ENCODE measurements around the gene LVRN. TPM values are rescaled to one million over a fixed set of nuclear protein-coding genes. Genes with fewer than 3 reads are reported as not detected.

LVRN gene
- total RNA-seq, 1 donor from 2014 or later: 0.65 TPM

DNA sequence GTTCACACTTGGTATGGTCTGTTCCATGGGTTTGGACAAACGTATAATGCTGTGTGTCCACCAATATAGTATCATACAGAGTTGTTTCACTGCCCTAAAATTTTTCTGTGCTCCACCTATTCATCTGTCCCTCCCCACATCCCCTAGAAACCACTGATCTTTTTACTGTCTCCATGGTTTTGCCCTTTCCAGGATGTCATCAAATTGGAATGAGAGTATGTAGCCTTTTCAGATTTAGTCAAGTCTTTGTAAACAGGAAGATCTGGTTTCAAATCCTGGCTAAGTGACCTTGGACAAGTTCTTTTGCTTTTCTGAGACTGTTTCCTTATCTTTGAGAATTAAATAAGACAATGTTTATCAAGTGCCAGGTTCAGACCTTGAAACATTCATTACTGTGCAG, 13.2 kb upstream of the LVRN start:
- intact Hi-C loops (cut with DNase I): no loop called here
- DNase-seq (no peak), ATAC-seq (ENCODE audit: poor library complexity) (no peak)

DNA sequence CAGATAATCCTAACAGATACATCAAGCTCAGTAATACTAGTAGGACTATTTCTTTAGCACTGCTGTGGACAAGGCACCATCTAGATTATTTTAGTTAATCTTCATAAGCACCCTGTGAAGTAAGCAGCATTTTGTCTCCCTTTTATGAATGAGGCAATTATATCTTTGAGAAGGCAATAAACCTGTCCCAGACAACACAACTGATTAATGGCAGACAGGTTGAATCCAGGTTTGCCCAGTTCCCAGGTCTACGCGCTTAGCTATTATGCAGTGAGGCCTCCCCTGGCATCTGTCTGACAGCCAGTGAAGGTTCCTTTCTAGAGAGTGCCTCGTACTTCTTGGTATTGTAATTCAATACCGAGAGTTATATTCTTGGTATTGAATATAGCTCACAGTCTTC, 9.7 kb upstream of the LVRN start:
- no peak for ATAC-seq (ENCODE audit: poor library complexity)
- DNase-seq: no peak
- intact Hi-C loops (cut with DNase I): no loop called here

DNA sequence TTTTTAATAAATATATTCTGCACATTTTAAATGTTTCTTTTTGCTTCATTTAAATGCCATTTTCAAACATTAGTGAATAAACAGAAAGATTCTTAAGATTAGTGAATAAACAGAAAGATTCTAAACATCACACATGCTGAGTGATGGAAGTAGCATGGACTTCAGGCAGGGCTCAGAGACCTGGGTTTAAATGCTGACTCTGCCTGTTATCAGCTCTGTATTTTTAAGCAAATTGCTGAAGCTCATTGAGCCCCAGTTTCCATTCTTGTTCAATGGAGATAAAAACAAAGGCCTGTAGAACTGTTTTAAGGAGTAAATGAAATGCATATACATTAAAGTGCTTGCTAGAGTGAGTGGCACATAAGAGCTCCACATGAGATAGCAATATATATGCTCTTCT, 8.1 kb upstream of the LVRN start:
- intact Hi-C loops (cut with DNase I): no loop called here
- no peak for ATAC-seq (ENCODE audit: poor library complexity)

DNA sequence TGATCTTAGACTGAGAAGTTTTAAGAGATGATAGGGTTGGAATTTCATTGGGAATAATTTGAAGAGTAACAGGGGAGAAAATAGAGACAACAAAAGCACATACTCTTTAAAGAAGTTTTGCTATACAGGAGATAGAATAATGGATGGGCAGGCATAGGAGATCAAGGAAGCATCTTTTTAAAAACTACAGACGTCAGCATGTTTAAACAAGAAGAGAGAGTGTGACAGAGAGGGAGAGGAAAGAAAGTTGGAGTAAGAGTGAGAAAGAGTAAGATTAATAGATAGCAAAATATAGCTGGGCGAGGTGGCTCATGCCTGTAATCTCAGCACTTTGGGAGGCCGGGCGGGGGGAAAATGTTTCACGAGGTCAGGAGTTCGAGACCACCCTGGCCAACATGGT, 5.3 kb upstream of the LVRN start:
- no peak for DNase-seq
- no peak for ATAC-seq (ENCODE audit: poor library complexity)
- intact Hi-C loops (cut with DNase I): no loop called here

More for the DNA sequence above, 8.1 kb upstream of the LVRN start:
- no peak for DNase-seq

DNA sequence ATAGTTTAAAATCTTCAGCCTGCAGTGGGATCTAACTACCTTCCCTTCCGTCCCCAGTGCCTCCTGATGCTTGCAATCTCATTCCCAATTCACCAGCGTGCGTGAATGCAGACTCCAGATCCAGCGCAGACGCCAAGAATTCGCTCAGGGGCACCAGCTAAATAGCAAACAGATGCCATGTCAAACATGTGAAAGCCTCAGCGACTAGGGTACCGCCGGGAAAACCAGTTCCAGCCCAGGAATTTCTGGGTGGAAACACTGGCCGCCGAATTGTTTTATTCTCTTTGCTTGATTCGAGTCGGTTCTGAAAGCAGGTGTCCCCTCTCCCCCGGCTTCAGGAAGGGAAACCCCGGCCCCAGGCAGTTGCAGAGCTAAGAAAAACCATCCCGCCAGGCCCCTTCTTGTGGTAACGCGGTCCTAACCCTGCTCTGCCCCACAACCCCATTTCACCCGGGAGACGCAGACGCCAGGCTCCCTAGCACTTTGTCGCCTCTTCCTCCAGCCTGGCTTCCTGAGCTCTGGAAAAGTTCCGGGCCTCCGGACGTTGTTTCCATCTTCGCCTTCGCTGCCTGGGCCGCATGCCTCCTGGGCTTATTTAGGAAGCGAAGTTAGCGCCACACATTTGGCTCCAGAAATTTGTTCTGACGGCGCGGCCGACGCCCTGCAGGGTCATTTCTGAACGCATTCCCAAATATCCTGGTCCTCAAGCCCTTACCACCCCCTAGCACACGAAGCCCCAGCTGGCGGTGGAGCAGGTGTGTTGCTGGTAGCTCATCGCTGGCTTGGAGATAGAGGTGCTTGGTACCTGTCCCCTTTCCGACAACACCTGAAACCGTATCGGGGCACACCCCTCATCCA, 665 bp upstream of the LVRN start:
- ATAC-seq (ENCODE audit: poor library complexity): peak; percentile 40
- intact Hi-C loops (cut with DNase I): no loop called here
- DNase-seq: peak; percentile 39

DNA sequence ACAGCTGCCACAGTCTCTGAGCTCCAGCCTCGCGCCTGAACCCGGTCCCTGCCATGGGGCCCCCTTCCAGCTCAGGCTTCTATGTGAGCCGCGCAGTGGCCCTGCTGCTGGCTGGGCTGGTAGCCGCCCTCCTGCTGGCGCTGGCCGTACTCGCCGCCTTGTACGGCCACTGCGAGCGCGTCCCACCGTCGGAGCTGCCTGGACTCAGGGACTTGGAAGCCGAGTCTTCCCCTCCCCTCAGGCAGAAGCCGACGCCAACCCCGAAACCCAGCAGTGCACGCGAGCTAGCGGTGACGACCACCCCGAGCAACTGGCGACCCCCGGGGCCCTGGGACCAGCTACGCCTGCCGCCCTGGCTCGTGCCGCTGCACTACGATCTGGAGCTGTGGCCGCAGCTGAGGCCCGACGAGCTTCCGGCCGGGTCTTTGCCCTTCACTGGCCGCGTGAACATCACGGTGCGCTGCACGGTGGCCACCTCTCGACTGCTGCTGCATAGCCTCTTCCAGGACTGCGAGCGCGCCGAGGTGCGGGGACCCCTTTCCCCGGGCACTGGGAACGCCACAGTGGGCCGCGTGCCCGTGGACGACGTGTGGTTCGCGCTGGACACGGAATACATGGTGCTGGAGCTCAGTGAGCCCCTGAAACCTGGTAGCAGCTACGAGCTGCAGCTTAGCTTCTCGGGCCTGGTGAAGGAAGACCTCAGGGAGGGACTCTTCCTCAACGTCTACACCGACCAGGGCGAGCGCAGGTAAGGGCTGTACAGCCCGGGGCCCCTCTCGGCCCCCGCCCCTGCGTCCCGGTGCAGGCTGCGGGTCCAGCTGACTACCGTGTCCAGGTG, 509 bp downstream of the LVRN start:
- peak; percentile 68 for DNase-seq
- intact Hi-C loops (cut with DNase I): no loop called here

DNA sequence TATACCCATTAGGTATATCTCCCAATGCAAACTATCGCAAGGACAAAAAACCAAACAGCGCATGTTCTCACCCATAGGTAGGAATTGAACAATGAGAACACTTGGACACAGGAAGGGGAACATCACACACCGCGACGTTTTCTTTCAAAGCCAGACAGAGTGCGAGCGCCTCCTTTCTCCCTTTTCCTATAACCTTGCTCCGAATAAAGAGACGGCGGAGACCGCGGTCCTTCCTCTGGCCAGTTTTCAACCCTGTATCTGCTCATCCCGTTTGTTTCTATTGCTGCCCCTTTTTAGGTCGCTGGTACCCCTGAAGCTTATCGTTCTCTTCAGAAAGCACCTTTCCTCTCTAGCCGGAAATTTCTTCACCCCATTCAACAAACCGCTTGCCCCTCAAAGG, 1.3 kb downstream of the LVRN start:
- intact Hi-C loops (cut with DNase I): no loop called here

More for the DNA sequence above, 509 bp downstream of the LVRN start:
- ATAC-seq (ENCODE audit: poor library complexity): peak; percentile 81

DNA sequence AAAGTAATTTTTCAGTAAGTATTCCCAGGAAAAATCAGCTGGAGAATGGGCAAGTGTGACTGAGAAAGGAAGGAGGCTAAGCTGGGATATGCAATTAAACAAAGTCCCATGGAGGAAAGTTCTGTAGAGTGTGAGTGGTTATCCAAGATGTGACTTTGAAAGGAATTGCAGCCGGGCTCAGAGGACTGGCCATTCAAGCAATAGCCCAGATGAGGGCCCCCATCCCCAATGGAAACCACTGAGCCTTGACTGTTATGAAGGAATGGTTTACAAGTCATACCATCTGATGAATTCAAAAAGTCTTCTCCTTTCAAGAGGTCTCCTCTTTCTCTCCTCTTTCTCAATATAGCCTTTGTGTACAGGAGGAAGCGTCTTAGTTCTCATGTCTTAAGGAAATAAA, 6.5 kb downstream of the LVRN start:
- DNase-seq (no peak), ATAC-seq (ENCODE audit: poor library complexity) (no peak)
- intact Hi-C loops (cut with DNase I): no loop called here

More for the DNA sequence above, 1.3 kb downstream of the LVRN start:
- DNase-seq (no peak), ATAC-seq (ENCODE audit: poor library complexity) (peak; percentile 39)

DNA sequence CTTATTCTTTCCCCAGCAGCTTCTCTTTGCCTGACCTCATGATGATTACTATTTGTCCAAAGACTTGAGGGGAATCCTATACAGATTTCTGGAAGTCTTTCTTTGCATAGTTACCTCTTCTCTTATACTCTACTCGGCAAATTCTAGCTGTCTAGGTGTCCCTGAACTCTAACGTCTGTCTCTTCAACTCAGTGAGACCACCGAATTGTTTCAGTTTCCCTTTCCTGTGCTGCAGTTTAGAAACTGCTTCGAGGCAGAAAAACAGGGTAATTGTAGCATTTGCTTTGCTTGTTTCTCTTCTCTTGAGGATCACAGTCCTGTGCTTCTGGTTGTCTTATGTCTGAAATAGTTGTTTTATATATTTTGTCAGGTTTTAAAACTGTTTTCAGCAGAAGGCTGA, 14.8 kb downstream of the LVRN start:
- intact Hi-C loops (cut with DNase I): no loop called here
- ATAC-seq (ENCODE audit: poor library complexity) (no peak), DNase-seq (no peak)

DNA sequence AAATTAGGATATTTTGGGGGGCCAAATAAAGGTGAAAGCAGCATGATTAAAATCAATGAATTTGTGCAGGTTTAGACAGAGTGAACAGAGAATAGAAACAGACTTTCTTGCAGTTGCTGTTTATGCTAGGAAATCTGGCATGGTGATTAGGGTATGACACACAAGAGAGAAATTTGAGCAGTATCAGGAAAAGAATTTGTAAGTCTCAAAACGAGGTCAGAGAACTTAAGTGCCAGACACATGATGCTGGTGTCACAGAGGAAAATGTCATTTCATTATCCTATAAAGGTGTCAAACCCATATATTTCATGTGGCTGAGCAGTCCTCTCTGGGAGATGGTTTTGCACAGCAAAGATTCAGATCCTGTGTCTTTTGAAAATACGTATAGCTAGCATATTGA, 15.7 kb downstream of the LVRN start:
- no peak for DNase-seq
- intact Hi-C loops (cut with DNase I): no loop called here
- peak; percentile 83 for ATAC-seq (ENCODE audit: poor library complexity)

DNA sequence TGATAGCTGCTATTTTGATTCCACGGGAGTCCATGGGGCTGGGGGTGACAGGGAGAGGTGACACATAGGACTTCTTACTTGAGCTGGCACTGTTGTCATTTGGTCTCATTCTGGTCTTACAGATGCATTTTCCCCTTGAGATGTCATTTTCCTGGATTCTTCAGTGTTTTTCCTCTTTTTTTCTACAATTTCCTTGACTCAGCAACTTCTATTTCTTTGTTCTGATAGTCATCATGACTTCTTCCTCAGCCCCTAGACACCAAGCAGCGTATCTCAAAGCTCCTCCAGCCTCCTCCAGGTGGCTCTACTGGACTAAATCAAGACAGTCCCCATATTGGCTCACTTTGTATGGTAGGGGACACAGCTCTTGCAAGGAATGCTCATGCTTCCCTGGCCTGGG, 16.5 kb downstream of the LVRN start:
- intact Hi-C loops (cut with DNase I): no loop called here
- DNase-seq: no peak
- peak; percentile 8 for ATAC-seq (ENCODE audit: poor library complexity)

DNA sequence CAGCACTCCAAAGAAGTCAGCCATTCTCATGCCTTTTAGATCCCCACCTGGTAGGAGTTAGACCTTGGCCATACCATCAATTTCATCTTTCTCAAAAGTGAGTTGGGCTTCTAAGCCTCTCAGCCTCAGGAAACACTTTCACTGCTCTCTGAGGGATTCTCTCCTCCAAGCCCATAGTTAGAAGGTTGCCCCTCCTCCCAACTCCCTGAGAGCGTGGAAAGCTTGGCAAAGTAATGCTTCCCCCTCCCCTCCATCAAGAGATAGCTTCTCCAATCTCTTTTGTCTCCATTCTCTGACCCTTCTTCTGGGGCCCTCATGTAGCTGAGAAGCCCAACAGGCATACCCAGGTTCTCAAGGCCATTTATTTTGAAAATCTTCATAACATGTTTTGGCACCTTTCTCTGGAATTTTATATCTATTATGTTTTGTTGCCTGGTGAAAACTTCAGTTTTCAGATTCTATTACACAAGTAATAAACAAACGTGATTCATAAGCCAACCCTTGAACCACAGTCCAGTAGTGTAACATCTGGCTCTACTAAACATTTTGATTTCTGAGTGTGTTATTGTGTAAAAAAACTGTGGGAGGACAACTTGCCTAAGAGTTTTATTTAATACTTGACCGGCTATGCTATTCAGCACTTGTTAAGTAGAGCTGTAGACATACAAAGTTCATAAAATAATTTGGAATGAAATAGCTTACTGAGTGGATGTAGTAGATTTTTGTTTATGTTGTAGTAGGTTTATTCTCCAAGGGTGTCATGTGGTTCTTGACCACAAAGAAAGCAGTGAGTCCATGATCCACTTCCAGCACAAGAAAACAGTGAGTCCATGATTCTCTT, 17.1 kb downstream of the LVRN start:
- intact Hi-C loops (cut with DNase I): no loop called here
- ATAC-seq (ENCODE audit: poor library complexity): peak; percentile 73
- no peak for DNase-seq

DNA sequence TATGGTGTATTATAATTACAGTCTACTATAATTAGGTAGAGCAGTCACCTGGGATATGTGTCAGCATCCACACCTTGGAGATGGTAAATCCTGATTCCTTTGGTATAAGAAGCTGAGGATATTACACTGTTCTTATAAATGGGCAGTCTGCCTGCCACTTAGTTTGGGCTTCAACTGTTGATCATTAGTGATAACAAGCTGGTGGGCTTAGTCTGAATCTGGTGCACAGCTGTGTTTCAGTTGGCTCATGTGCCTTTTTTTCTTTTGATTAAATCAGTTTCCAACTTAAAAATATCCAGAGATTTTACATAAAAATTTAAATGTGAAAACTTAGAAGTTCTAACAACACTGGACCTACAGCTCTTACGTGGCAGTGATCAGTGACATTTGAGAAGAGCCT, 21.2 kb downstream of the LVRN start:
- no peak for ATAC-seq (ENCODE audit: poor library complexity)
- intact Hi-C loops (cut with DNase I): no loop called here
- DNase-seq: no peak

DNA sequence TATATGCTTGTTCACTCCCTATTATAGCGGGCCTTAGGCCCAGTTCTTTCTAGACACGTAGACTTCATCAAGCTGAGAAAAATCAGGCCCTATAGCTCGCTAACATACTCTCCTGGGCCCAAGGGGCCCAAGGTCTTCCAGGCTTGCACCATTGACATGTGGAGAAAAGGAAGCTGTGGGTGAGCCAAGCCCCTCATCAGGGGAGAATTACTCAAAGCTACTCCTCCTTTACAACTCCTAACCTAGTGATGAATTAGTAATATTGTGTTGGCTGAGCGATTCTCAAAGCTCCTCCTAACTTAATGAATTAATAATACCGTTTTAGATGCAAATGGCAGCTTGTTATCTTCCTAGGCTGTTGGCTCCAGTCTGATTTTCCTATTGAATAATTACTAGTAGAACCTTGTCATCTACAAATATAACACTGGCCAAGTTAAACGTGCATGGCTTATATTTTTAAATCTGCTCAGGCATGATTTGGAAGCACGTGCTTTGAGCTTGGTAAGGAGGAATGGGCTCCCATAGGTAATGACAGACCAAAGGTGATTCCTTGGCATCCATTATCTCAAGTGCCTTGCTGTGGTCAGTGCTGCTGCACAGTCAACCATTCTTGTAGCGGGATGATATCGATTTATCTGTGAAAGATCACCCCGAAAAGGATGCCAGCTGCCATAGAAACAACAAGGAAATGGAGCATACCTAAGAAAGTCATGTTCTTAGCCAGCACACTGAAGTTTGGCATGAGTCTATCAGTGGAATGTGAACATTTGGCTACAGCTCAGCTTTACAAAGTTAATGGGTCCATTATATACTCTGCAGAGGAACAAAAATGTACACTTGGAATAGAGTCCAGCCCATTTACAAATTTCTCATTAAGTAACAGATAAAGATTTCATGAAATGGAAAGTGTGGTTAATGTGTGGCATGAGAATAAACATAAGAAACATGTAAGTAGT, 23.8 kb downstream of the LVRN start:
- intact Hi-C loops (cut with DNase I): no loop called here
- DNase-seq (no peak), ATAC-seq (ENCODE audit: poor library complexity) (peak; percentile 71)

DNA sequence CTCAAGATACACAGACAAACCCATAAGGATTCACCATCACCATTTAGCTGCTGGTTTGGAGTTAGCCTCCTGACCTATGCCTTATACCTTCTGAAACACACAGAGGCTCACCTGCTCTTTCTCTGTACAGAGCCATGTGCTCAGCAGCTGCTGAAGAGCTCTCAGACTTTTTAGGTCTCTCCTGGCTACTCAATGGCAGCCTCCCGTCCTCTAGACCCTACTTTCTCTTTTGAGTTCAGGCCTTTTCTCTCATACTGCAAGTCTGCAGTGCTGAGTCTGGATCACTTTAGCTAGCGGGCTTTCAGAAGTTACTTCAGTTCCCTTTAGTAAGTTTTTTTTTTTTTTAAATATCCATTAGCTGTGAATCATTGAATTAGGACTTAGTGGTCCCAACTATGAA, 25.7 kb downstream of the LVRN start:
- ATAC-seq (ENCODE audit: poor library complexity) (no peak), DNase-seq (no peak)
- intact Hi-C loops (cut with DNase I): no loop called here

DNA sequence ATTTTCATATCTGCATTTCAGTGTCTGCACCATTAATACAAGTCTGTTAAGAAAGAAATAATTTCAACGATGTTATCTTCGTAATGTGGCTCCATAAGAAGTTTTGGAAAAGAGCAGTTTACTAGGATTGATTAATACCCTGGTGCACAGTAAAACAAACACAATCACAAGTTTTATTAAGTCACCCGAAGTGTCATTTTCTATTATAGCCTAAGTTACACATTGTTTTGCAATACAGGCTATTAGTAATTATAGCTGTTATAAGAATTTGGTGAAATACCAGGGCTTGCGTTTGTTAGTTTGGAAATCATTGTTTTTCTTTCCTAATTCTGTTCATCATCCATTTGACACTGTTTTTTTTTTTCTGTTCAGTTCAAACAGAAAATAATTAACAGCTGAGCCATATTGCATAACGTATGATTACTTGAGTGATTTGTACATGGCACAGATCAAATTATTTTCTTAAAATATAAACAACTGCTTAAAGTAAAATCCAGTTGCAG, 30.6 kb downstream of the LVRN start:
- ATAC-seq (ENCODE audit: poor library complexity): no peak
- DNase-seq: no peak
- intact Hi-C loops (cut with DNase I): no loop called here

DNA sequence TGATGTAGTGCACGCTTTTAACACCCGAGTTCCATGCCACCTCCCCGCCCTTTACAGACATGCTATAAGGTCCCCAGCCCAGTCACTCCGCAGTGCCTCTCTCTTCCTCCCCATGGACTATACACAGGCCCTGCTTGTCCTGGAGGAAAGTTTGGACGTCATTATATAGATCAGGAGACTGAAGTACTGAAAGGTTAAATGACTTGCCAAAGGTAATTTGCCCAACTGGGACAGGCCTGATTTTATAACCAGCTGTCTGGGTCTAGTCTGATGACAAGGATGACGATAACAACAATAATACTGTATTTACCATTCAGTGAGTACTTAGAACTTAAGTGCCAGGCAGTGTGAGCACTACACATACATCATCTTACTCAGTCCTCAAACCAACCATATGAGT, 33.1 kb downstream of the LVRN start:
- DNase-seq (no peak), ATAC-seq (ENCODE audit: poor library complexity) (no peak)
- intact Hi-C loops (cut with DNase I): no loop called here

All from Right ventricle myocardium superior (tissue), 1 donor.